Measurements from ENCODE around the gene SBF2.
"Not testable (repeated sequence)": the region's sequence is repeated elsewhere in the genome, so short reads cannot be mapped to it uniquely, and the experiment has no call there.

The SBF2 gene

GRCh38 chr11:9758637-9759518 lies 535.1 kb downstream of the SBF2 start:
- FAIRE-seq = no peak

- no peak for FAIRE-seq
Measured at GRCh38 chr11:9757809-9758636, 536.0 kb downstream of the SBF2 start.

GRCh38 chr11:9756878-9757277 lies 537.1 kb downstream of the SBF2 start:
- no peak for FAIRE-seq

GRCh38 chr11:9756461-9756860 lies 537.6 kb downstream of the SBF2 start:
- FAIRE-seq = no peak

- no peak for FAIRE-seq
Measured at GRCh38 chr11:9755561-9756185, 538.3 kb downstream of the SBF2 start.

- no peak for FAIRE-seq
Measured at GRCh38 chr11:9754010-9754471, 540.0 kb downstream of the SBF2 start.

- no peak for FAIRE-seq
Measured at GRCh38 chr11:9753021-9753420, 541.0 kb downstream of the SBF2 start.

GRCh38 chr11:9752091-9752490 lies 541.9 kb downstream of the SBF2 start:
- no peak for FAIRE-seq

- FAIRE-seq = no peak
Measured at GRCh38 chr11:9750551-9750950, 543.5 kb downstream of the SBF2 start.

GRCh38 chr11:9748361-9748970 lies 545.6 kb downstream of the SBF2 start:
- FAIRE-seq = peak; percentile 30

GRCh38 chr11:9747828-9748227 lies 546.2 kb downstream of the SBF2 start:
- FAIRE-seq = no peak

- FAIRE-seq = no peak
Measured at GRCh38 chr11:9747229-9747628, 546.8 kb downstream of the SBF2 start.

GRCh38 chr11:9745411-9746211 lies 548.4 kb downstream of the SBF2 start:
- FAIRE-seq = no peak

- FAIRE-seq = not testable (repeated sequence)
Measured at GRCh38 chr11:9743512-9743911, 550.5 kb downstream of the SBF2 start.

GRCh38 chr11:9741260-9741659 lies 552.8 kb downstream of the SBF2 start:
- FAIRE-seq = no peak

- no peak for FAIRE-seq
Measured at GRCh38 chr11:9740202-9740883, 553.7 kb downstream of the SBF2 start.

GRCh38 chr11:9739123-9739900 lies 554.7 kb downstream of the SBF2 start:
- no peak for FAIRE-seq

GRCh38 chr11:9738707-9739106 lies 555.3 kb downstream of the SBF2 start:
- FAIRE-seq = no peak

GRCh38 chr11:9738116-9738515 lies 555.9 kb downstream of the SBF2 start:
- FAIRE-seq = no peak

- FAIRE-seq = no peak
Measured at GRCh38 chr11:9736365-9736764, 557.7 kb downstream of the SBF2 start.

- FAIRE-seq = no peak
Measured at GRCh38 chr11:9735919-9736318, 558.1 kb downstream of the SBF2 start.
